DOHH2 (cell line): Measurements from ENCODE around the gene PHGDH.
A peak's percentile ranks its signal among the peaks of the same experiment; 100 is the strongest.

ENCODE experiments used
- H3F3A ChIP-seq: fragments of 200-600 bp; sonication (generic), shearing (Covaris generic); 2 replicates; pipeline ENCODE4 v1.6.0; 2016; ENCODE audit warnings: antibody characterized with exemption, mild to moderate bottlenecking; ENCODE audit not compliant: control insufficient read depth, insufficient read depth
- H3K27ac ChIP-seq: fragments of 200-600 bp; sonication (generic); 2 replicates; pipeline ENCODE4 v1.5.1; 2014; ENCODE audit warnings: low read depth, mild to moderate bottlenecking, low read length, moderate library complexity
- H3K27me3 ChIP-seq: fragments of 200-600 bp; sonication (generic); 2 replicates; pipeline ENCODE4 v1.6.1; 2014; ENCODE audit warnings: mild to moderate bottlenecking, low read length, mixed read lengths; ENCODE audit not compliant: control insufficient read depth
- H3K36me3 ChIP-seq: fragments of 200-600 bp; sonication (generic); 2 replicates; pipeline ENCODE4 v1.6.1; 2014; ENCODE audit warnings: mild to moderate bottlenecking, low read length, moderate library complexity, mixed read lengths; ENCODE audit not compliant: control insufficient read depth
- H3K4me1 ChIP-seq: fragments of 200-600 bp; sonication (generic); 2 replicates; pipeline ENCODE4 v1.6.1; 2014; ENCODE audit warnings: mild to moderate bottlenecking, low read length, mixed read lengths; ENCODE audit not compliant: control insufficient read depth
- H3K4me2 ChIP-seq: fragments of 200-600 bp; sonication (generic); 2 replicates; pipeline ENCODE4 v1.6.0; 2014; ENCODE audit warnings: mild to moderate bottlenecking, low read length, moderate library complexity
- H3K4me3 ChIP-seq: fragments of 200-600 bp; sonication (generic); 2 replicates; pipeline ENCODE4 v1.5.1; 2014; ENCODE audit warnings: mild to moderate bottlenecking, low read length, mixed read lengths
- H3K79me2 ChIP-seq: fragments of 200-600 bp; sonication (generic); 2 replicates; pipeline ENCODE4 v1.6.1; 2014; ENCODE audit warnings: mild to moderate bottlenecking, low read length, mixed read lengths; ENCODE audit not compliant: control insufficient read depth
- H3K9me2 ChIP-seq: fragments of 200-600 bp; sonication (generic); replicated peaks from 2 replicates; pipeline ENCODE4 v1.6.1; 2014; ENCODE audit warnings: mild to moderate bottlenecking, low read length, mixed read lengths; ENCODE audit not compliant: control insufficient read depth
- H3K9me3 ChIP-seq: fragments of 200-600 bp; sonication (generic); 2 replicates; pipeline ENCODE4 v1.6.1; 2014; ENCODE audit warnings: antibody characterized with exemption, low read length, mixed read lengths; ENCODE audit not compliant: control insufficient read depth, insufficient read depth
- H4K20me1 ChIP-seq: fragments of 200-600 bp; sonication (generic); 2 replicates; pipeline ENCODE4 v1.6.0; 2014; ENCODE audit warnings: low read depth, mild to moderate bottlenecking, antibody characterized with exemption, low read length, moderate library complexity; ENCODE audit not compliant: control insufficient read depth, insufficient read depth
- EZH2phosphoT487 ChIP-seq: fragments of 200-600 bp; sonication (generic); IDR thresholded peaks from 2 replicates; pipeline ENCODE4 v1.6.1; 2017; ENCODE audit warnings: borderline replicate concordance, mild to moderate bottlenecking, antibody characterized with exemption, low read length, moderate library complexity, mixed read lengths
- TF ChIP-seq, protein P1 (sequence below): fragments of 200-600 bp; sonication (generic); IDR thresholded peaks from one replicate; pipeline ENCODE4 v1.5.1; 2014; ENCODE audit warnings: antibody characterized with exemption, mild to moderate bottlenecking, low read depth, low read length; ENCODE audit not compliant: poor library complexity, severe bottlenecking

The PHGDH gene

DNA sequence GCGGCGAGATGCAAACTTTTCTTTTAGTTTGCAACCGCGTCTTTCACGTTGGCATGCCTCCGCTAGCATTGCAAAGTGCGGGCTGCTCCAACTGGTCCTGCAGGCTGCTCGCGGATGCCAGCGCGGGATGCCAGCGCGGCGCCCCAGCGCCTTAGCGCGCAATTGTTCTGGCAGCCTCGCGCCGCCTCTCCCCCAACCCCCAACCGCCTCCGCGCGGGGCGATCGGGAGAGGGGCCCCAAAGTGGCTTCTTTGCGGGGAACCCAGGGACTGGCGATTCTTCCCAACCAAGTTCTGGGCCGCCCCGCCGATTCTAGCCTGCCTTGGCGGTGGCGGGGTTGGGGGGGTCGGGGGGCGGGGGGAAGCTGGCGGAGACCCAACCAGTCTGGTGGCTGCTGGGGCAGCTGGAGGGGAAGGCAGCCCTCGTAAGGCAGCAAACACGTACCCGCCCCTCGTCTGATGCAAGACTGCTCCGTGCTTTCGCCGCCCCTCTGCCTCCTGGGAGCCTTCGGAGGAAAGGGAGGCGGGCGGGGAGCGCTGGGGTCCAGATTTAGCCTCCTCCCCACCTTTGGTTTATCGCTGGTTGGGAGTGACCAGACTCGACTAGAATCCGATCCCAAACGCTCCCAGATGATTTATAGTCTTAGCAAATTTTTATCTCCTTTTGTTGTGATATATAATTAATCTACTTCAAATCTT is 756 bp downstream of the PHGDH start:
- TF ChIP-seq, protein P1, sequence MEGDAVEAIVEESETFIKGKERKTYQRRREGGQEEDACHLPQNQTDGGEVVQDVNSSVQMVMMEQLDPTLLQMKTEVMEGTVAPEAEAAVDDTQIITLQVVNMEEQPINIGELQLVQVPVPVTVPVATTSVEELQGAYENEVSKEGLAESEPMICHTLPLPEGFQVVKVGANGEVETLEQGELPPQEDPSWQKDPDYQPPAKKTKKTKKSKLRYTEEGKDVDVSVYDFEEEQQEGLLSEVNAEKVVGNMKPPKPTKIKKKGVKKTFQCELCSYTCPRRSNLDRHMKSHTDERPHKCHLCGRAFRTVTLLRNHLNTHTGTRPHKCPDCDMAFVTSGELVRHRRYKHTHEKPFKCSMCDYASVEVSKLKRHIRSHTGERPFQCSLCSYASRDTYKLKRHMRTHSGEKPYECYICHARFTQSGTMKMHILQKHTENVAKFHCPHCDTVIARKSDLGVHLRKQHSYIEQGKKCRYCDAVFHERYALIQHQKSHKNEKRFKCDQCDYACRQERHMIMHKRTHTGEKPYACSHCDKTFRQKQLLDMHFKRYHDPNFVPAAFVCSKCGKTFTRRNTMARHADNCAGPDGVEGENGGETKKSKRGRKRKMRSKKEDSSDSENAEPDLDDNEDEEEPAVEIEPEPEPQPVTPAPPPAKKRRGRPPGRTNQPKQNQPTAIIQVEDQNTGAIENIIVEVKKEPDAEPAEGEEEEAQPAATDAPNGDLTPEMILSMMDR = no peak
- H3K79me2 ChIP-seq = peaks cover 57% of the 10 kb centered on the region
- H3K27ac ChIP-seq = peak overlapping the region; percentile 65
- H3F3A ChIP-seq = no peaks in the 10 kb centered on the region
- peak overlapping the region; percentile 91 for H3K4me2 ChIP-seq
- peaks cover 42% of the 10 kb centered on the region for H3K36me3 ChIP-seq
- peaks cover 3% of the 10 kb centered on the region; the same call in 1 of the 2 replicates for H3K27me3 ChIP-seq
- H3K9me2 ChIP-seq = no peaks in the 10 kb centered on the region
- peaks cover 10% of the 10 kb centered on the region for H4K20me1 ChIP-seq
- no peaks in the 10 kb centered on the region for H3K9me3 ChIP-seq
- peak overlapping the region; percentile 83 for H3K4me3 ChIP-seq
- H3K4me1 ChIP-seq = peaks cover 36% of the 10 kb centered on the region

DNA sequence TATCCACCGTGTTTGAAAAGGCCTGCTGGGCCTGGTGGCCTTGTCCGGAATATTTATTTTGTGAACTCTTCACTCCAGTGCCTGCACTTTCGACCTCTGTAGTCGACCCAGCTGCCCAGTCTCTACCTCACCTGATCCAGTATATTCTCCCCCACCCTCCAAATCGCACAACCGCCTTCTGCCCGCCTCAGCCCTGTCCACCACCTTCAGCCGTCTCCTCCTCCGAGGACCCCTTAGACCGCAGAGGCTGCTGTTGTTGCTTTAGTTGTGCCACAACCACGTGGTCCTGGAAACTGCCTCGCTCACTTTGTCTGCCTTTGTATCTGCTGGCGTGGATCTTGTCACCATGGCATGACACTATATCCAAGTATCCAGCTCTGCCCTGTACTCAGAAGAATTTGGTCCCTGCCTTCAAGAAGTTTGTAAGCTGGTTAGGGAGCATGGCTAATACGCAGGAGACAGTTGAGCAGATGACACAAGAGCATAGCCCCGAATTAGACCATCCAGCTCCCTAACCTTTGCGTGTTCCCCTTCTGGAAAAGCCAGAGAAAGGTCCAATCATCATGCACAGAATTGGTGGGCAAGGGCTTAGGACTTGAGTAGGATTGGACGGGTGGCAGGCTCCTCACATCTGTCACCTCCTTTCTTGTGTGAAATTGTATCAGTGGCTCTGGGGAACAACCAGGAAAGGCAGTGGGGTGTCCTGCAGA is 1.5 kb downstream of the PHGDH start:
- Histone ChIP-seq H3F3A (no peaks in the 10 kb centered on the region), H3K27ac (peak overlapping the region; percentile 40), H3K4me2 (peak overlapping the region; percentile 91), H3K4me3 (peak overlapping the region; percentile 83), H3K79me2 (peaks cover 64% of the 10 kb centered on the region), H3K4me1 (peaks cover 36% of the 10 kb centered on the region), H3K27me3 (peaks cover 3% of the 10 kb centered on the region; the same call in 1 of the 2 replicates), H3K9me3 (no peaks in the 10 kb centered on the region), H3K9me2 (no peaks in the 10 kb centered on the region), H4K20me1 (peaks cover 16% of the 10 kb centered on the region), H3K36me3 (peaks cover 48% of the 10 kb centered on the region)
- no peak for TF ChIP-seq EZH2phosphoT487
- TF ChIP-seq, protein P1 = no peak

DNA sequence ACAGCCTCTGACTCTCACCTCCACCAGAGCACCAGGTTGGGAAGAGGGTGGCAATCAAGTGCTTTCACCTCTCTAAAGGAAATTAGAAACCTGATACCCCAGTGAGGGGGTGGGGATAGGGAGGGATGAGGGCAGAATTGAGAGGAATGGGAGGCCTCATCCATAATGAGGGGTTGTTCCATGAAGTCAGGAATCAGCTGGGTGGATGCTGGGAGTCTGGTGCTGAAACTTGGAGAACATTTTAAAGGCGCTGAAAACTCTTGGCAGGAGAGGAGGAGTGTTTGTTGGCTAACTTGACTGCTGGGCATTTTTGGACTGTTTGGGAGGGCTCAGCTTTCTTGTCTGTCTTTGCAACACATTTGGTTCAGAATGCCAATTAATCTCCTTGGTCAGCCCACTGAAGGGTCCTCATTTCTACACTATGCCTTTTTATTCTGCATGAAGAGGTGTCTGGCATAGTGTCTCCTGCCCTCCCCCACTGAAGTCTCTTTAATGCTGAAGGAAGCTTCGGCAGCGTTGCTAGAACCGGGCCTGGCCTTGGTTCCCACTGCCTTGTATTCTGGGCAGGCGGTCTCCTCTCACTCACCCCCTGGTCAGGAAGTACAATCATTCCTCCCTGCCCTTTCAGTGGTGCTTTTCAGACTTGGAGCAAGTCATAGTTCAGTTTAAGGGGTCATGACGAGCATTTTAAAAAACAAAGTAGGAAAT is 2.2 kb downstream of the PHGDH start:
- Histone ChIP-seq H3K9me3 (no peaks in the 10 kb centered on the region), H3K27me3 (peaks cover under 1% of the 10 kb centered on the region; the same call in 1 of the 2 replicates), H3K4me1 (peaks cover 36% of the 10 kb centered on the region), H3K79me2 (peaks cover 71% of the 10 kb centered on the region), H3K9me2 (no peaks in the 10 kb centered on the region), H3K4me2 (peak overlapping the region; percentile 91), H3K4me3 (peak overlapping the region; percentile 83), H4K20me1 (peaks cover 18% of the 10 kb centered on the region), H3K27ac (no peak overlapping the region), H3K36me3 (peaks cover 54% of the 10 kb centered on the region), H3F3A (no peaks in the 10 kb centered on the region)
- no peak for TF ChIP-seq EZH2phosphoT487
- TF ChIP-seq, protein P1 = no peak
